Esophagus (tissue), 2 donors: ENCODE measurements around the gene ARHGAP24. TPM values are rescaled to one million over a fixed set of nuclear protein-coding genes. Genes with fewer than 3 reads are reported as not detected.

Source experiments
- H3K27ac ChIP-seq, 2 donors: one replicate each; pipeline ENCODE4 v1.5.1; 2013; ENCODE audit warnings: low read depth in 2 of 2, mild to moderate bottlenecking in 2 of 2, inconsistent platforms in 1 of 2, low read length in 1 of 2, moderate library complexity in 1 of 2
- H3K27me3 ChIP-seq, 2 donors: one replicate each; pipeline ENCODE4 v1.6.1; 2013; ENCODE audit warnings: low read length in 2 of 2, control low read depth in 1 of 2, mild to moderate bottlenecking in 1 of 2; ENCODE audit not compliant: insufficient read depth in 2 of 2, control insufficient read depth in 1 of 2
- H3K36me3 ChIP-seq, 2 donors: one replicate each; pipeline ENCODE4 v1.6.1; 2013; ENCODE audit warnings: low read length in 1 of 2; ENCODE audit not compliant: control insufficient read depth in 2 of 2, insufficient read depth in 2 of 2
- H3K4me1 ChIP-seq, 2 donors: one replicate each; pipeline ENCODE4 v1.6.1; 2013; ENCODE audit warnings: low read length in 1 of 2; ENCODE audit not compliant: control insufficient read depth in 2 of 2, insufficient read depth in 2 of 2
- H3K4me3 ChIP-seq, 2 donors: one replicate each; pipeline ENCODE4 v1.5.1; 2013; ENCODE audit warnings: low read length in 2 of 2, mild to moderate bottlenecking in 2 of 2, low read depth in 1 of 2, moderate library complexity in 1 of 2
- H3K9me3 ChIP-seq, 2 donors: one replicate each; pipeline ENCODE4 v1.6.1; 2013; ENCODE audit warnings: mild to moderate bottlenecking in 2 of 2, low read depth in 1 of 2, low read length in 1 of 2, moderate library complexity in 1 of 2; ENCODE audit not compliant: control insufficient read depth in 2 of 2, insufficient read depth in 1 of 2
- WGBS, 2 donors: extraction: QIAGEN DNeasy Blood & Tissue Kit; methylation state at CpG; one replicate each; pipeline ENCODE4 v1.1.7; 2013; 5-methylcytosine and 5-hydroxymethylcytosine counted together
- polyA plus RNA-seq, 2 donors: library from polyadenylated mRNA; stranded (reverse); fragments of 200-250 nt; gene quantifications; one replicate each; pipeline ENCODE4 v1.2.3, GENCODE V29; 2013
- donor health status: healthy with polysubstance abuse.
- donor health status: Bipolar disorder and iron deficiency.

Gene ARHGAP24
- polyA plus RNA-seq, 2 donors, result 2.0 to 2.8 TPM

DNA sequence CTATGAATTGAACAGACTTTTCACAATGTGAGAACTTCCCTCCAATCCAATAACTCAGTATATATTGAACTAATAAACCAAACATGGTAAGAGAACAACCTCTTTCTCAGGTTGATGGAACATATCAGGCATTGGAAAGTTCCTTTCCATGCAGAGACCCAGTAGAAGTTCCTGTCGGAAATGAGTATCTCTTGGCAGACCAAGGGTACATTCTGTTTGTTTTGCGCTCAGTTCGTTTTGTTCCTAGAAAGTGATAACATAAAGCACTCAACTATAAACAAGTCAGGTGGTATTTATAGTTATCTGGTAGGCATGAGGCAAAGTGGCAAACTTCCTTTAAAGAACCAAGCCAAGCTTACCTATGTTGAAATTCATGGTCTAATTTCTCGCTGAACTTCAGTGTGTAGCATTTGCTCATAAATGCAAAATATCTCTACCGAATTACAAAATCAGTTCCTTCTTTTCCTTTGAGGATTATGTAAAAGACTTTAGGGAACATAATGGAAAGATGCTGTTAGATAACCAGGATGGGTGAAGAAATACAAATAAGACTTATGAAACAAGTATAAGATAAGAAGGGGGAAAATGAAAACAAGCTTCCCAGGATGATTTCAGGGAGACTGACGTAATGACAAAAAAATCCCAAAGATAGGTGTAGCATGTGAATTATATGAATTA, 120.3 kb downstream of the ARHGAP24 start:
- no peaks in the 10 kb centered on the region for H3K27me3 ChIP-seq
- H3K36me3 ChIP-seq, result no peaks in the 10 kb centered on the region
- WGBS, 2 donors, result 70 to 76% methylated on average over 6 of the region's 6 CpGs
- H3K9me3 ChIP-seq, result no peaks in the 10 kb centered on the region
- H3K4me3 ChIP-seq, result no peak overlapping the region
- H3K4me1 ChIP-seq, result no peaks in the 10 kb centered on the region
- H3K27ac ChIP-seq, result no peak overlapping the region

DNA sequence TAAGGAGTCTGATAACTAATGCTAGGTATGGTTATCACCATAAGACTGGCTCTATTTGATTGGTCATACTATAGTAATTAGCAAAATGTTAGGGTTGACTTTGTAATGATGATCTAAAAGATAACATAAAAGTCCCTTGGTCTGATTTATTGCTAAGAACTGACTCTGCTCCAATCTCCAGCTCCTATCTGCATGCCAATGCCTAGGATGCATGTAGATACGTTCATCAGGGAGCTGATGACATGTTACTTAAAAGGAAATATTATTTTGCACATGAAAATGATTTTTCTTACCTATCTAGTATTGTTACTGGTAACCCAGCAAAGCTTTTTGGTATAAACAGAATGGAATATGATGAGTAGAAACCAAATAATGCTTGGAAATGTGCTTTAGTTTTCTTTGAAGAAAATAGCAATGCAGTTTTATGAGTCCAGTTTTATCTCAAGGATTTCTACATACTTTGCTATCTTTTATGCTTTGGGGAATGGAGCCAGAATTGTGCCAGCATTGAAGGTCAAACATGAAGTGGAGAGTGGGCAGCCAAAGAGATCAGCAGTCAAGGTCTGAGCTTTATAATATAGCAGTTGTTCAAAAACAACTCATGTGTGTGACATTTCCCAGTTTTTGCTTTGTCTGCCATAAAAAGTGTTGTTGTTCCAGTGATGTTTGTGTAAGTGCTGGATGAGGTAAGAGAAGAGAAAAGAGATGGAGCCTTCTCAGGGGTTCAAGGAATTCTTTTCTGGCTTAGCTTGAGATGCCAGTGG, 121.0 kb downstream of the ARHGAP24 start:
- Histone ChIP-seq H3K27ac (no peak overlapping the region), H3K4me1 (no peaks in the 10 kb centered on the region)
- 75 to 77% methylated on average over 1 of the region's 1 CpG for WGBS, 2 donors

DNA sequence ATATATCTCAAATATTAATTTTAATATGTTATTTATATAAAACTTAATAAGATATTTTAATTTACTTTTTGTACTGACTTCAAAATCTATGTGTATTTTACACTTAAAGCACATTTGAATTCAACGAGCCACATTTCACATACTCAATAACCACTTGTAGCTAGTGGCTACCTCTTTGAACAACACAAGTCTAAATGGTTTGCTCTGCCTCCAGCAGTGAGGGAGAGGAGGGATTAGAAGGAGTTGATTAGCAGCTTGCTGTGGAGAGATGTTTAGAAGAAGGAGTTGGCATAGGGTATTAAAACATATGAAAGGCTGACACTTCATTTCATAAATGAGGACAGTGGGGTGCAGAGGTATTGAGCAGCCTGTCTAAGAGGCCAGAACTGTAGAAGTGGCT, 124.0 kb downstream of the ARHGAP24 start:
- Histone ChIP-seq H3K4me1 (no peaks in the 10 kb centered on the region), H3K27ac (no peak overlapping the region), H3K4me3 (no peak overlapping the region), H3K27me3 (no peaks in the 10 kb centered on the region), H3K9me3 (no peaks in the 10 kb centered on the region), H3K36me3 (no peaks in the 10 kb centered on the region)
- 88 to 92% methylated on average over 1 of the region's 1 CpG for WGBS, 2 donors

More for the DNA sequence above, 121.0 kb downstream of the ARHGAP24 start:
- Histone ChIP-seq H3K36me3 (no peaks in the 10 kb centered on the region), H3K4me3 (no peak overlapping the region), H3K27me3 (no peaks in the 10 kb centered on the region), H3K9me3 (no peaks in the 10 kb centered on the region)

DNA sequence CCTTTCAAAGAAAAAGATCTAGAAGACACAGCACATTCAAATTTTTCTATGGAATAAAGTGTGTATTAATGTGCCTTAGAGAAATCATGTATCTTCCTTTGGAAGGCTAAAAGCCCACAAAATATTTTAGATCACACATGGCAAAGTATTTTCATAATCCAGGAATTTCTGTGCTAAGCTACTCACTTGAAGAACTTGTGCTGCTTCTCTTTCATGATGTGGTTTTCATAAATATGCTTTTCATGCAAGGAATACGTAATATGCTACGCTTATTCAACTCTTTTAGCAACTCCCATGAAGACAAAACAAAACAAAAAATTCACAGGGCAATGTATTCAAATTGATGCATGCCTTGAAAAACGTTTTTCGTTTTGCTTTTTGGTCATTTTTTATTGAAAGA, 125.6 kb downstream of the ARHGAP24 start:
- H3K27me3 ChIP-seq, result no peaks in the 10 kb centered on the region
- no peaks in the 10 kb centered on the region for H3K4me1 ChIP-seq
- WGBS, 2 donors, result 70 to 76% methylated on average over 4 of the region's 4 CpGs
- H3K4me3 ChIP-seq, result no peak overlapping the region
- H3K36me3 ChIP-seq, result no peaks in the 10 kb centered on the region
- no peak overlapping the region for H3K27ac ChIP-seq
- H3K9me3 ChIP-seq, result no peaks in the 10 kb centered on the region

DNA sequence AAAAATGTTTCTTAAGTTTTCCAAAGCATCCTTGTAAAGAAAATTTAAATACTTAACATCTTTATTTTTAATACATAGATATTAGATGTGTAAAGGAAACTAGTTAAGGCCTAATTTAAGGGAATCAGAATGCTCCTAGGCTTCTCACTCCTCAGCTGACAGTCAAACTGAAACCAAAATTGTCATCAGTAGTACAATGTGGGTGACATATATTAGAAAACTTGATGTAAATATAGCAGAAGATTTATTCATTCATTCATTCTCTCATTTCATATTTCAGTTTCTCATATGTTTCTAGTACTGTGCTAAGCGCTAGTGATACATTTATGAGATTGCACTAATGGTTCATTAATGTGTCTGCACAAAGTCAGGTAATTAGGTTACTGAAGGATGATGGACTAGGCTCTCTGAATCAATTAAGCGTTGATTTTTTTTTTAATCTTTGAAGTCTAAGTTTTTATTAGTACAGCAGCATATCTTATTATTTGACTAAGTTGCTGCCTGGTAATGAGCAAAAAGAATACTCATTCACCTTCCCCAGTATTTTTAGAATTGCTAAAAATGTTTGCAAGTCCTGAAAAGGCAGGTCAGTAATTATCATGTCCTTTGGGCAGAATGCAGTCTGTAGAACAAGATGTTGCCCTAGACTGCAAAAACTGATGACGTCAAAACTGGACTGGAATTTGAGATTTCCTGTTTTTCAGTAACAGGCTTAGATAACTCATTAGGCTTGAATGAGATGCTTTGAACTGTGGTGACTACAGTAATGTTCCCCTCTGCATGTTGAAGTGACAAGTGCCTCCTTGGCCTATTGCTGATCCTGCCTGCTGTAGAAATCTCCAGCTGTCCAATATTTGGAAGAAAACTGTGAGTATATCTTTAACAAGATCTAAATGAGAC, 128.7 kb downstream of the ARHGAP24 start:
- Histone ChIP-seq H3K27me3 (no peaks in the 10 kb centered on the region), H3K4me3 (no peak overlapping the region), H3K4me1 (no peaks in the 10 kb centered on the region), H3K36me3 (no peaks in the 10 kb centered on the region), H3K27ac (no peak overlapping the region), H3K9me3 (no peaks in the 10 kb centered on the region)
- 80 to 81% methylated on average over 3 of the region's 3 CpGs for WGBS, 2 donors

DNA sequence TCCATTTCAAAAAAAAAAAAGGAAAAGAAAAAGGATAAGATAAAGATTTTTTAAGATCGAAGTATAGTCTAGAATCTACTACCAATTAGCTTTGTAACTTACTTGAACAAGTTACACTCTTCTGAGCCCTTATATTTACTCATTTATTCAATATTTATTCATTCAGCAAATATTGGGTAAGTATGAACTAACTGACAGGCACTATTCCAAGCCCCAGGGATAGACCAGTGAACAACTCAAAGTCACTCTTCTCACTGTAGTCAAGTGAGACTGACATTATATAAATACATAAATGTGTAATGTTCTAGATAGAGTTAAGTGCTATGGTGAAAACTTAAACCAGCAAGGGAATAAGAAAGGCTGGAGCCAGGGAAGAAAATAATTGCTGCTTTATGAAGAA, 131.6 kb downstream of the ARHGAP24 start:
- no peak overlapping the region for H3K27ac ChIP-seq
- no peak overlapping the region for H3K4me3 ChIP-seq
- WGBS, 2 donors, result 80 to 88% methylated on average over 1 of the region's 1 CpG
- no peaks in the 10 kb centered on the region for H3K4me1 ChIP-seq
- no peaks in the 10 kb centered on the region for H3K9me3 ChIP-seq
- H3K36me3 ChIP-seq, result no peaks in the 10 kb centered on the region
- H3K27me3 ChIP-seq, result no peaks in the 10 kb centered on the region

DNA sequence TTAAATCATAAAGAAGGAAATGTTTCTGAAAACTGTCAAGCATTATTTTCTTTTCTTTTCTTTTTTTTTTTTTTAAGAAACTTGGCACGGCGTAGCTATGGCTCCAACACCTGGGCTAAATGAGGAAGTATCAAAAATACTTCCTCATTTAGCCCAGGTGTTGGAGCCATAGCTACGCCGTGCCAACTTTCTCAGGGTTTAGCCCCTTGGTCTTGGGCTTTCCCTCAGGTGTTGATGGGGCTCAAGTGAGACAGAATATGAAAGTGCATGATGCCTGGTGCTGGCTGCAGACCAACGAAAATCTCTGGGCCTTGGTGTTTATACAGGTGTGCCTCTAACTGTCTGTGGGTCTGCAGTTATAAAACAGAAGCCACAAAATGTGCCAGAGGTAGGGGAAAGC, 132.7 kb downstream of the ARHGAP24 start:
- Histone ChIP-seq H3K27me3 (no peaks in the 10 kb centered on the region), H3K27ac (peak overlapping the region in 1 of 2 donors; percentile 14), H3K4me3 (no peak overlapping the region), H3K9me3 (no peaks in the 10 kb centered on the region), H3K36me3 (no peaks in the 10 kb centered on the region), H3K4me1 (no peaks in the 10 kb centered on the region)
- 37 to 38% methylated on average over 5 of the region's 5 CpGs for WGBS, 2 donors

DNA sequence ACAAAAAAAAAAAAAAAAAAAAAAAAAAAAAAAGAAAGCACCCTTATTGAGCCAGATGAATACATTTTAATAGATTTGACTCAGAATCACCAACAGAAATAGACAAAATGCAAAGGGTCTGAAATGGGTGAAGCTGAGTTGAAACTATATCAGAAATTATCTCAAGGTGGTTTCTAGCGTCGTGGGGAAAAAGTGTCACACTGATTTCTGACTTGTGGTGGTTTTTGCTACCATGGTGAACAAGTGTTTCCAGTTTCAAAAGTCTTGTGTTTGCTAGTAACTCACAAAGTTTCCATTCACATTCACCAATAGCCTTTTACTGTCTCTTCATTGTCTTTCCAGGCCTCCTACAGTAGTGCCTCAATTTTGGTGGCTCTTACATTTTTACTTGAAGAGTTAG, 135.5 kb downstream of the ARHGAP24 start:
- 79 to 87% methylated on average over 2 of the region's 2 CpGs for WGBS, 2 donors
- no peak overlapping the region for H3K27ac ChIP-seq
- no peaks in the 10 kb centered on the region for H3K27me3 ChIP-seq
- no peaks in the 10 kb centered on the region for H3K9me3 ChIP-seq
- H3K4me1 ChIP-seq, result no peaks in the 10 kb centered on the region
- no peak overlapping the region for H3K4me3 ChIP-seq
- no peaks in the 10 kb centered on the region for H3K36me3 ChIP-seq

DNA sequence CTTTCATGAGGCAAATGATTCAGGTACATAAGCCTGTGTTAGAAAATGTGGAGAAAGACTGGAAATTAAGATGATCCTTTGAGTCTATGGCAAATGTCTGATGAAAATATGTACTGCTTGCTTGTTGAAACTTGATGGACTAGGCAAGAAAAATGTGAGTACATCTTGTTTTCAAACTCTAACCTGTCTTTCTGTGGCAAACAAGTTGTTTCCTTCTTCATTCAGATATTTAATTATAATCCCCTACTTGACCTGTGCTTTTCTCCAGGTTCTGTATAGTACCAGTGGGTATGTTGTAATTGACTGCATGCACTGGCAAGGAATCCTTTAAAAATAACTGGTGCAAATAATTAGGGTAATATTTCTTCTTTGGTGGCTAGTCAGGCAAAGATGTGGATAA, 136.7 kb downstream of the ARHGAP24 start:
- Histone ChIP-seq H3K36me3 (no peaks in the 10 kb centered on the region), H3K27me3 (no peaks in the 10 kb centered on the region), H3K4me1 (no peaks in the 10 kb centered on the region), H3K9me3 (no peaks in the 10 kb centered on the region), H3K27ac (no peak overlapping the region), H3K4me3 (no peak overlapping the region)
